CD4-positive, alpha-beta T cell treated with Interleukin-6 at 100 ng/mL for 8 hours (primary cell): ENCODE results near the gene RCOR1.

ENCODE experiments used
- DNase-seq: peaks from one replicate; pipeline ENCODE4 v3.0.0-alpha.2; 2020; ENCODE audit warnings: mixed read lengths, low spot score

RCOR1 gene

GRCh38 chr14:102776761-102777710 lies 184.6 kb downstream of the RCOR1 start, which contains the start of gene TRAF3:
TSS of gene TRAF3 (plus strand) at chr14:102777449. CDS start at chr14:102870202, 92,753 bp downstream.
- DNase-seq, result peak; percentile 87

GRCh38 chr14:102777711-102778337 lies 185.4 kb downstream of the RCOR1 start:
- DNase-seq, result no peak

DNA sequence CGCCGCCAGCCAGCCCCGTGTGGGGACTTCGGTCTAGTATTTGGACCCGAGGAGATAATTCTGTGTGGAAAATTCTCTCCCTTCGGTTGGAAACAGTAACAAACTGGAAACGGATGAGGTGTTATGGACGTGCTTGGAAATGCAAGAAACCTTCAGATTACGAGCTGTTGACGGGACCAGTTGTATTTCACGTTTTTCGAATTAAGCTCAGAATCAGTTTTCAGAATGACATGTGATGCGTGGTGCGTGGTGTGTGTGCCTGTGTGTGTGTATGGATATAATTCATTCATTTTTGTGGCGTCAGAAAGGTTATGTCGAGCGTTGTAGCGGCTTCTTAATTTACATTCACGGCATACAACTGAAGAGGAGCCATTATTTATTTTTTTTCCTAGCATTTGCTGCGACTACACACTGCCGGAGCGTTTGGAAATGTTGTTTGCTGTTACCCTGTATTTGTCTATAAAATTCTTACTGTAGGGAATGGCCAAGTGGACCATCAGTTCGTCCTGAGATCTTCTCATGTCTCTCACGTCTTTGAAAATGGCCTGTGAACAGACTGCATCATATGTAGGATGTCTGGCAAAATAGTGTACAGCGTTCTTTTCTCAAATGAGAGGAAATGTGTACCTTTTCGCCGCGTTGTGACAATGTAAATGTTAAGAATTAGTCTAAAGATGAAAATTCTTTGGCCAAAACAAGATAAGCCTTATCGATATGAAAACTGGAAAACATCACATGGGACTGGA lies 186.1 kb downstream of the RCOR1 start:
- DNase-seq, result no peak

- DNase-seq, result no peak
These were observed 186.6 kb downstream of the RCOR1 start for GRCh38 chr14:102779084-102779462.

GRCh38 chr14:102779574-102780315 lies 187.3 kb downstream of the RCOR1 start:
- DNase-seq, result no peak
